Activated T-helper 9 cell treated with anti-CD3 and anti-CD28 coated beads, Interleukin-2, amount 50 U/mL, for 16 hours (primary cell): Measurements from ENCODE around the gene SIAH3.

Experiments
- DNase-seq: peaks from one replicate; pipeline ENCODE4 v3.0.0-alpha.2; 2020; ENCODE audit warnings: low read depth

Gene SIAH3

DNA sequence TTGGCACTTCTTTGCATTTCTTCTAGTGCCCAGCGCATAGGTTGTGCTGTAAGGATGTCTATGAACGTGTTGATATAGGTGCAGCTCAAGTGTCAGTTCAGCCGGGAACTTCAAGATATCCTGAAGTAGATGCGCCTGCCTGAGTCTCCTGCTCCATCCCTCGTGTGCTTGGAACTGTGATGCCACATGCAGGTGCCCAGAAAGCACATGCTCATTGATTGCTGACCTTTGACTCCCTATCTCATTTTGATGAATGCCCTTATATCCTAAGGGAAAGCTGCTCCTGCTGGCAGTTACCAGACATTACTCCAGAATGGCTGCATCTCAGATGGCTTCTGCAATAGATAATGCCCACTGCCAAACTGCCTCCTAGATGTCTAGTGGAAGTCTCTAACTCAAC, 108.6 kb downstream of the SIAH3 start:
- DNase-seq: no peak

- no peak for DNase-seq
Measured at GRCh38 chr13:45737571-45738017, 114.0 kb downstream of the SIAH3 start.

- DNase-seq: no peak
Measured at GRCh38 chr13:45733361-45733760, 118.2 kb downstream of the SIAH3 start.

- DNase-seq: no peak
Measured at GRCh38 chr13:45732916-45733315, 118.6 kb downstream of the SIAH3 start.

GRCh38 chr13:45731455-45731854, 120.1 kb downstream of the SIAH3 start:
- DNase-seq: no peak

DNA sequence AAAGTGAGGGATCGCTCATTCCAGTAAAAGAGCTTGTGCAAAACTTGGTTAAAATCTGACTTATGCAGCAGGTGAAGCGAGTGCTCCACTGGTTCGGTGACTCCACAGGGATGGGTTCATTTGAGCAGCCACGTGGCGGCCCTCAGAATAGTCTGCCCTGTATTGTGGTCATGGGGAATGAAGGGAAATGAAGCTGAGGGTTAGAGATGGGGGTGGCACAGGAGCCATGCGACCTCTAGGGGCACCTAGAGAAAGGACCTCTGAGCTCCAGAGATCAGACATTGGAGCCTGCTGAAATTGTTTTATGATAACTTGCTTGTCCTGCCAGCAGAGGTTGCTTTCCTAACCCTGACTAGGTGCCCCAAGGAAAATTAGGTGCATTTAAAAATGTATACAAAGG, 122.8 kb downstream of the SIAH3 start:
- DNase-seq: no peak
